ENCODE measurements around the gene SUSD1.

The SUSD1 gene

DNA sequence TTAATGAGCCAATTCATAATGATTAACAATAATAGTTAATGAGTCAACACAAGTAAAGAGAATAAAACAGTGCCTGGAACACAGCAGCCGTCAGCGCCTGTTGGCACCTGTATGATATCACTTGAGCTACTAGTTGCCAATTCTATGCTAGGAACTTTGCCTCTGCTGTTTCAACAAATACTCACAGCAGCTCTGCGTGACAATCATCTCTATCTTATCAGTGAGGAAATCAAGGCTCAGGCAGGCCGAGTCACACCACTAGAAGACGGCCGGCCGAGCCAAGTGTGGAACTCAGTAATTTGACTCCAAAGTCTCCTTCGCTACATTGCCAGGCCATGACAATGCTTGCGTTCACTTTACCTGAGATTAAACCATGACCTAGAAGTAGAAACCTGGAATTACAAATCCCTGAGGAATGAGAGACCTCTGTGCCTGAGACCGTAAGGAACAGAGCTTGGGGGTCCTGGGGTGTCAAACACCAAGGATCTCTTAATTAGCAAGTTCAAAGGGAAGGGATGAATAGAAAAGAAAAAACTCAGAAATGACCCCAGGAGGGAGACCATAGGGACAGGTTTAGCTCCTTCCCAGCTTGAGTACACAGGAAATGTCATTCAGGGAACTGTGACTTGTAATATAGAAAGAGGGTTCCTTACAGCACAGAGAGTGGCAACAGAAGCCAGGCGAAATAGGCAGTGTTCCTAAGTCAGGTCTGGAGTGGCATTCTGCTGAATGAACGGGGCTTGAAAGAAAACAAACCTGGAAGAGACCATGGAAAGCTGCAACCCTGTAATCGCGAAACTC lies 109.1 kb downstream of the SUSD1 start:
- DNase-seq (ENCODE audit: low read depth in 2 of 2), result no peak

DNA sequence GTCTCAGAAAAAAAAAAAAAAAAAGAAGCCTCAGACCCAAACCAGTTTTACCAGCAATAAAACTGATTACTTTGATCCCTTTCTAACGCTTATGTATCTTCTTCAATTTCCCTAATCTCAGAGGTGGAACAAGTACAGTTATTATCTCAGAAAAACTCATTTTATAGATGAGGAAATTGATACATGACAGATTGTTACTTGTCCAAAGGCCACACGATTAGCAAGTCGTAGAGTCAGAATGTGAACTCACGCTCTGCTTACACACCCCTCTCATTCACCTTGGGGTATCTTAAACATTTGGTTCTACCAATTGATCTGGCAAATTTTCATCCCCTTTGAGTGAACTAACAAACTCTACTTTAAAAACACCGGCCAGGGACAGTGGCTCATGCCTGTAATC lies 110.2 kb downstream of the SUSD1 start:
- no peak for DNase-seq (ENCODE audit: low read depth in 2 of 2)

DNA sequence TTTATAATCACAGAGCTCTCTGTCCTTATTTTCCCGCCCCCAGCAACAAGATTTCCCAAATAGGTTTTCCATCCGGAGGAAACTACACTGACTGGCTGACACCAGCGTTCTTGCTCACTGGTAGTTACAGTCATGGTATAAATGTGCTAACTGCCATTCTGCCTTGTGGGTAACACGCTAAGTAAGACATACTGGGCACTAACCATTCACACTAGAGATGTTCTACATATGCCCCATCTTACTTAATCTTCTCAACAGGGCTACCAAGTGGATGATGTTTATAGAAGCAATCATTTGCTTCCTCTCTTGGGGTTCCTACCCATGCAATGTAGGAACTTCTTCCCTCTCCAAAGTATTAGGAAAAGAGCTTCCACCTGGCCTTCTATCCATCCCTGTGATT lies 111.5 kb downstream of the SUSD1 start:
- no peak for DNase-seq (ENCODE audit: low read depth in 2 of 2)

DNA sequence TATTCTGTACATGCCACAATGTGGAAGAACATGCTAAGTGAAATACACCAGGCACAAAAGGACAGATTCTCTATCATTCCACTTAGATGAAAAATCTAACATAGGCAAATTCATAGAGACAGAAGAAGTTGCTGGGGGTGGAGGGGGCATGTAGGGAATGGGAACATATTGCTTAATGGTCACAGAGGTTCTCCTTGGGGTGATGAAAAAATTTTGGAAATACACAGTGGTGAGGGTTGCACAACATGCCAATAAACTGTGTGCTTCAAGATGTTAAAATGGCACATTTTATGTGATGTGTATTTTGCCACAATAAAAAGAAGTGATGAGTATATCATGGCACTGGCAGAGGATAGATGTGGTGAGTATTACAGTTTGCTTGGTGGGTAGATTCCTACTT lies 111.9 kb downstream of the SUSD1 start:
- no peak for DNase-seq (ENCODE audit: low read depth in 2 of 2)

DNA sequence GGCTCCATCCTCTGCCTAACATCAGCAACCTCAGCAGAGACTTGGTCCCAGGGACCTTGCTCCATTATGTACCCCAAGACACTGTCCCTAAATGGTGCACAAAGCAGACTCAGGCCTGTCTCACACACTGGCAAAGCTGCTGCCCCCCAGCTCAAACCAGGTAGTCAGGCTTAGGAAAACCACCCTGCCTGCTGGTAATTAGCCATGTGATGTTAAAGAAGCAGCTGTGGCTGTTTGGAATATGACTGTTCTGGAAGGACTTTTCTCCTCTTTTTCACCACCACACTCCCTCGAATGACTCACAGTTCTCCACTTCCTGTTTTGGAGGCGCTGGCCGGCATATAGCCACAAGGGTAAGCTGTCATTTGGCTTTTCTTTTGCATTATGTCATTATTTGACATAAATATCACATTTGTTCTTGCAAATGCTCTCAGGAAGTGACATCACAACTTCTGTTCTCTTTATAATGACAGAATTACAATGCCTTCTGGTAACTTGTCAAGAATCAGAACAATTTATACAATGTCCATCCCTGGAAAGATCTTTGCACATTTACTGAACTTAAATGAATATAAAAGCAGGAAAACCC lies 113.9 kb downstream of the SUSD1 start:
- peak; percentile 28 to 30 for DNase-seq (ENCODE audit: low read depth in 2 of 2)

DNA sequence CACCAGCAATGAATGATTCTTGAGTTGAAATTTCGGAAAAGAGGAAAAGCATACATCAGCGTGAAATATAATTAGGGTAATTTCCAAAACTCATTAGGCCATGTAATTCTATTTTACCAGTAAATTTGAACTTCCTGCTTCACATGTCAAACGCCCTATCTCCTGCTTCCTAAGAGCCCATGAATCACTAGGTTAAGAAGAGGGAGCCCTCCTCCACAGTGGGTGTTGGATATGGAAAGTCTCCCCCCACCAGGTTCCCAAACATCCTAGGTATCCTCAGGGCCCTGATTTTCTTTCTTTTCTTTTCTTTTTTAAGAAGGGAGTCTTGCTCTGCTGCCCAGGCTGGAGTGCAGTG lies 115.2 kb downstream of the SUSD1 start:
- DNase-seq (ENCODE audit: low read depth in 2 of 2), result no peak

DNA sequence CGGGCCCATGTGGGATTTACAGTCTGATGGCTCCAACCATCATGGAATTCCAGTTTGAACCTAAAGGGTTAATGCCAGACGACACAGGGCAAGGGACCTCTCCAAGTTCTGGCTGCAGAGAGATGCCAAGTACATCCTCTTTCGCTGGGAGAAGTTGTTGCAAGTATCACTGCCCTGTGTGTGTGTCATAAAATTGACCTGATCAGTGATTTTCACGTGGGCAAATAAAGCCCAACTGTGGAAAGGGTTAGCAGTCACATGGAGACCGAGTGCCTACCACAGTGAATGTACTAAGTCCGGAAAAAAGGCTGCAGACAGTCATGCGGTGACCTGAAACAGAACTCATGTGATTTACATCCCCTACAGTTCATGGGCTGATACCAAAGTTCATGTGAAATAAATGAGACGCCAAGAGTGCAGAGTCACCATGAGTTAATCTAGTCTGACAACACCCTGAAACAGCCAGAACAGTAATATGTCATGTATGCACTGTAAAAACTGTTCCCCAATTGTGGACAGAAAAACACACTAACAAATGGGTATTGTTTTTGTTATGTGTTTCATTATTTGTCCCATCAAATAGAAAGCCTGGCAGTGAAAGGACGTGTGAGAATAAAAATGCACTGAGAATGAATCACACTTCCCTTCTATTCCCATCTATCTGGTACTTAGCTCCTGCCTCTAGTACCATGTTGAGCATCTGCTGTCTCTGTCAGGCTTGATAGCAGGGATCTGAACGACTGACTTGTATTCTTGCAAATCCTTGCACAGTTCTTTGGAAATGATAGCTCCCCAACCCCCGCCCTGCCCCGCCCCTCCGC lies 115.7 kb downstream of the SUSD1 start:
- no peak for DNase-seq (ENCODE audit: low read depth in 2 of 2)

DNA sequence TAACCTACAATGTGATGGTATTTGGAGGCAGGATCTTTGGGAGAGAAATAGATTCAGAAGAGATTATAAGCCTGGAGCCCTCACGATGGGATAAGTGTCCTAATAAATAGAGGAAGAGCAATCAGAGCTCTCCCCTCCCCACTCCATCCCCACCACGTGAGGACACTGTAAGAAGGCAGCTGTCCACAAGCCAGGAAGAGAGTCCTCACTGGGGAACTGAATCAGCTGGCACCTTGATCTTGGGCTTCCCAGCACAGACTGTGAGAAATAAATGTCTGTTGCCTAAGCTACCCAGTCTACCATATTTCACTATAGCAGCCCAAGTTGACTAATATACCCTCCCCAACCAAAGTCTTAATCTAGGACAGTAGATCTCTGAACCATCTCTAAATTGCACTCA lies 118.1 kb downstream of the SUSD1 start:
- no peak for DNase-seq (ENCODE audit: low read depth in 2 of 2)

DNA sequence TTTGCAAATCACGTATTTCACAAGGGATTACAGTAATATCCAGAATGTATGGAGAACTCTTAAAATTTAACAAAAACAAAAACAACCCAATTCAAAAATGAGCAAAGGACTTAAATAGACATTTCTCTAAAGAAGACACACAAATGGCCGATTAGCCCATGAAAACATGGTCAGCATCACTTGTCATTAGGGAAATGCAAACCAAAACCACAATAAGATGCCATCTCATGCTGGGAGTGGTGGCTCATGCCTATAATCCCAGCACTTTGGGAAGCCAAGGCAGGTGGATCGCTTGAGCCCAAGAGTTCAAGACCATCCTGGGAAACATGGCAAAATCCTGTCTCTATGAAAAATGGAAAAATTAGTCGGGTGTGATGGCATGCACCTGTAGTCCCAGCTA lies 120.2 kb downstream of the SUSD1 start:
- no peak for DNase-seq (ENCODE audit: low read depth in 2 of 2)

DNA sequence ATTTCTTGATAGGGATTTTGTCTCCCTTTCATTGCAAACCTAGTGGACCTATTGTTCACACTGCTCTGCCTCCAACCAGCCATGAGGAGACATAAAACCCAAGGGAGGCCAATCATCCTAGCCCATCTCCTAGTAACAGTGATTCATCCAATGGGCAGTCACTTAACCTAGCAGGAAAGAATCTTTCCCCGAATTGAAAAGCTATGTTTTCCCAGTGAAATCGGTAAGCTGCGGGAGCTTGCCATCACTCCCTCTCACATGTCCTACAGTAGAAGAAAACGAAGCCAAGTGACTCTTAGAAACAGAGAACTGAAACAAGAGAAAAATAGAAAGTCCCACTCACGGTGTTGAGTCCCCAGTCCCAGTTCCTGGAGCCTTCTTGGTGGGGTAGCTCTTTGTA lies 123.3 kb downstream of the SUSD1 start:
- no peak for DNase-seq (ENCODE audit: low read depth in 2 of 2)

DNA sequence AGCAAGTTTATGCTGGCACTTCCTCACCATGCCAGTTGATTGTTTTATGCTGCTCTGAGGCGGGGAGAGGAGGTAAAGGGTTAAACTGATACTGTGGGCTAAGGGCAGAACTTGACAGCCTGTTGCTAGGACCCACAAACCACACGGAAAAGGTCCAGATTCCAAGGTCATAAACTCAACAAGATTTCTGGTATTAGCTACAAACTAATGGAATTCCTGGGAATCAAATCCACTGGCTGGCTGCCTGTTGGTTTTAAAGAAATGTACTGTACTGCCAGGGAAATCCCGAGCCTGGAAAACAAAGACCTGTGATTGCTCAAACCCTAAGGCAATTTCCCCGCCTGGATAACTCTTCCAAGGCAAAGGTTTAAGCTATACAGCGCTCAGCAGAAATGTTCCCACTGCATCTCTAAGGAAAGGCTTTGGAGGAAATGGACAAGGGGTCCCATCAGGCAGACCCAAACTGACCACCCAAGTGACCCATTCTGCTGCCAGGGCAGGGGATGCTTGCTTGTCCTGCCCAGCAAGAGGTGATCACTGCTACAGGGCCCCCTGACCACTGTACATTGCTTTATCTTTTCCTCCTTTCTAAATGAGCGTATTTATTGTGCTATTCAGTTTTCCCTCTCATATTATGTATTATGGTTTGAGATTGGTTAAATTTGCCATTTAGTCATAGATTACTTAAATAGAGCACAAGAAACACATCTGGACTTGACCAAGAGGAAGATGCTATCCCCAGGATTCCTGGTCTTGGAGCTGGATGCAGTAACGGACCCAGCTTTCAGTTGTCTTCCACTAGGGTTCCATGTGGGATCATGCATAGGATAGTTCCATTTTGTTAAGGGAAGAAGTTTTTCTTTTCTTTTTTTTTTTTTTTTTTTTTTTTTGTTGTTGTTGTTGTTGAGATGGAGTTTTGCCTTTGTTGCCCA lies 124.3 kb downstream of the SUSD1 start:
- DNase-seq (ENCODE audit: low read depth in 2 of 2), result no peak

DNA sequence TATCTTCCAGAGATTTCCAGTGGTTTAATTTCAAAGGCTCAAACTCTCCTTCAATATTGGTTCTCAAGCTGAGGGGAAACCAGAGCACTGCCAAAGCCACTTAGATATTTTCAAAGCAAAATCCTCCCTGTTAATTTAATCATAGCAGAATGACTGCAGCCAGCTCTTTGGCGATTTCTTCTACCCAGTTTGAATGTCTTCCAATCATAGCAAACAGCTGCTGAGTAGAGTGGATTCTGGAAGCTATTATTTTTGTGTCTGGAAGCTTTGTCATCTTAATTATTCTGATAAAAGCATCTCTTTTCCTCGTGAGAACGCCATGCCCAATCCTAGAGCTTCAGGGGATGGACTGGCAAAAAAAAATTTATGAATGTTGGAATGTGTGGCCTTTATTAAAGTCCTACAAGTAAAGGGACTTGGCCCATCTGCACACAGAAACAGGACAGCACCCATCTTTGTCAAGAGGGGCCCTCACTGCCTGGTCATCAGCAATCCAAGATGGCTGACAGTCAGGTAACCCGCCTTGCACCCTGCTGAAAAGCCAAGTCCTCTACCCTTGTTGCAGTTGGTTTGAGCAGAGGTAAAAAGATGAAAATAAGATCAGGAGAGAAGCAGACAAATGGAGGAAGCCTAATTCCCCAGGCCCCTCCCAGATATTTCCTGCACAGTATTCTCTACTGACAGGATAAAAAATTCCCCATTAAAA lies 125.1 kb downstream of the SUSD1 start:
- DNase-seq (ENCODE audit: low read depth in 2 of 2), result no peak

DNA sequence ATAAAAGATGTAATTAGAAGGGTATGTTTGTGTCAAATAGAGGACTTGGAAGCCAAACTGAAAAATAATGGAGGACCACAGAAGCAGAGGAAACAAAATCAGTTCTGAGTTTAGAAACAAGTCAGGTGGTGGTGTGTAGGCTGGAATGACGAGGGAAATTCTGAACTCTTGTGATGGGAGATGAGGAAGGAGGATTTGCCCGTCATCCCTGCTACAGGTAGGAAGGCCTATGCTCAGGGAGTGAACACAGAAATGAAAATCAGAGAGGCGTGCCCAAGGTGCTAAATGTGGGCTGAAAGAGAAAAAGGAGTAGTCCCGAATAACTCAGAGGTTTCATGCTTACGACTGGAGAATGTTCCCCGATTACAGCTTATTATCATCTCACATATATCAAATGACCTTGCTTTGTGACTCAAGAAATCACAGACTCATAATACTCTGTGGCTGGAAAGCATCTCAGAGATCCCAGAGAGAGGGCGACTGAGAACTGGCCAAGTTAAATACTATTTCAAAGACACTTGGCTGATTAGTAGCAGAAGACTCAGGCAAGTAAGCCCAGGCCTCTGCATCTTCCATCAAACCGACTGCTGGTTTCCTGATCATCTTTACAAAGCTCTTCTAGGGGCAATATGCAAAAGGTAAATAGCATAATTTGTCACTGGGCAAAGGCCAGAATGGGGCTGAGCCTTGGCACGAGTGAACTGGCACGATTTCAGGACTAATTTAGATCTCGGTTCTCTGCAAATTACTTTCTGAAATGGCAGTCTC lies 126.0 kb downstream of the SUSD1 start:
- no peak for DNase-seq (ENCODE audit: low read depth in 2 of 2)

DNA sequence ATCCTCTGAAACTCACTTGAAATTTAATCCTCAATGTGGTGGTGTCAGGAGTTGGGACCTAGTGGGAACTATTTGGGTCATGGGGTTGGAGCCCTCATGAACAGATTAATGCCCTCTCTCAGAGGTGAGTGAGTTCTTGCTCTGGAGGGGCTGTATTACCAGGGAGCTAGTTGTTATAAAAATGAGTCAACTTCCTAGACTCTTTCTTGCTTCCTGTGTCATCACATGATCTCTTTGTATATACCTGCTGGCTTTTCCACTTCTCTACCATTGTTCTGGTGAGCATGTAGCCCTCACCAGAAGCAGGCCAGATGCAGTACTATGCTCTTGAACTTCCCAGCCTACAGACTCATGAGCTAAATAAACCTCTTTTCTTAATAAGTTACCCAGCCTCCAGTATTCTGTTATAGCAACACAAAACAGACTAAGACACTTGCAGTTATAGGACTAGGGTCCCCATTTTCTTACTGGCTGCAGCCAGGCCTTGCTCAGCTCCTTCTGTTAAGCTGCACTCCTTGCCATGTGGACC lies 127.5 kb downstream of the SUSD1 start:
- no peak for DNase-seq (ENCODE audit: low read depth in 2 of 2)

DNA sequence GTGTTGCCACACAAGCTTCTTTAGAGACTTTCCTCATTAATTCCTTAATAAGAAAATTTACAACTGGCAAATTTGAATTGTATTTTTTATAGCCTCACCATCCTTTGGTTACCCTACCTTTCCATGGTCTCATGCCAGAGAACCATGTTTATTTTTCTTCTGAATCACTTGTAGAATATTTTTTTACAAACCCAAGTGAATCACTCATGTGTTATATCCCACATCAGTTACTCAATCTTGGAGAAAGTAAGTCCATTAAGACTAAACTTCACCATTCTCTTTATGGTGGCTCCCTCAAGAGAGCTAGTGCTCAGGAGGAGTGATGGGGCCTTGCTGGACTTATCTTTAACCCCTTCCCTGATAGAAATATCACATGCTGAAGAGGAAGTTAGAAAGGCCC lies 128.9 kb downstream of the SUSD1 start:
- no peak for DNase-seq (ENCODE audit: low read depth in 2 of 2)

DNA sequence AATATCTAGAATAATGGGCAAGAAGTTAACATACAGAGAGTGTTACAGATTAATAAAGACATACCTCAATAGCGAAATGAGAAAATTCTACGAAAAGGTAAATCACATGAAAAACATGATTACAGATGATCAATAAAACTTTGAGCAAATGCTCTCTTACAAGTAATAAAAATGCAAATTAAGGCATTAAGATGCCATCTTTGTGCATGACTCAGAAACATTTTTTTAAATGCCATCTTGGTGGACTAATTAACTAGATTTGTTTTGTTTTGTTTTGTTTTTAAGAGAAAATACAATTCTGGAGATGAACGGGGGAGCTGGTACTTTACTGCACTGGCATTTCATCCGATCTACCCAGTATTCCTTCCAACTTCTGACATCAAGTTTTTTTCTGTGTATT lies 130.2 kb downstream of the SUSD1 start:
- no peak for DNase-seq (ENCODE audit: low read depth in 2 of 2)

DNA sequence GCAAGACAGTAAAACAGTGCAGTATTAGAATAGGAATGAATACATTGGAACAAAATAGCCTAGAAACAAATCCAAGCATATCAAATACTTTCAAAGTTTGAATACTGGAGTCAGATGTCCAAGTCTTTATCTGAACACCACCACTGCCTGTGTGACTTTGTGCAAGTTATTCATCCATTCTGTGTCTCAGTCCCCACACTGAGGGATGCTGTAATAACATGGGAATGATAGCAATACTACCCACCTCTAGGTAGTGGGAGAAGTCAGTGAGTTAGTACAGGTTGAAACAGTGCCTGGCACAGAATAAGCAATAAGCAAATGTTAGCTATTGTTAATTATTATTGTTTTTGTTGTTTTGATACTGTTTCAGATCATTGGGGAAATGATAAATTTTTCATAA lies 130.9 kb downstream of the SUSD1 start:
- no peak for DNase-seq (ENCODE audit: low read depth in 2 of 2)

DNA sequence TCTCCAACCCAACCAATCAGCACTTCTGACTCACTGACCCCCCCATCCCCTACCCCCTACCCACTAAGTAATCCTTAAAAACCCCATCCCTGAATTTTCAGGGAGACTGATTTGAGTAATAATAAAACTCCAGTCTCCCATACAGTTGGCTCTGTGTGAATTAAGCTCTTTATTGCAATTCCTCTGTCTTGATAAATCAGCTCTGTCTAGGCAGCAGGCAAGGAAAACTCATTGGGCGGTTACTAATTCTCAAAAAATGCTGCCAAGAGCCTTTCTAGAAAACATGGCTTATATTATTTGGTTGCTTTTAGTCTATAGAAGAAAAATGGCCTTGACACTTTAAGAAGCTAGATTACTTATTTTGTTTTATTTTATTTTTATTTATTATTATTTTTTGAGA lies 131.7 kb downstream of the SUSD1 start:
- DNase-seq (ENCODE audit: low read depth in 2 of 2), result no peak

DNA sequence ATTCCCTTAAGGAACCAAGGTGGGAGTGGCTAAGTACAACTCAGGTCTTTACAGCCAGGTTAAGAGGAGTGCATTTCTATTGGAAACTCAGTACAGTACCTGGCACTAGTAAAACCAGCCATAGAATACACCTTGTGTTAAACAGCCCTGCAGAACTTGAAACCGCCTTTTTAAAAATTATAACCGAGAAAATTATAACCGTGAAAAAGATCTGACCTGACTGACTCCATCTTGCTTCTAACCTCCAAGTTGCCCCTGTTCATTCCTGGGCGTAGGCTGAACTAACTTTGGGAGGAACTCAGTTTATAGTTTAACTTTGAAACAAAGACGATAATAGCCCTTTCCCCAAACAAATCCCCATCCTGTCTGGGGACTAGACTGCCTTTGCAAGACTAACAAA lies 132.3 kb downstream of the SUSD1 start:
- DNase-seq (ENCODE audit: low read depth in 2 of 2), result no peak

DNA sequence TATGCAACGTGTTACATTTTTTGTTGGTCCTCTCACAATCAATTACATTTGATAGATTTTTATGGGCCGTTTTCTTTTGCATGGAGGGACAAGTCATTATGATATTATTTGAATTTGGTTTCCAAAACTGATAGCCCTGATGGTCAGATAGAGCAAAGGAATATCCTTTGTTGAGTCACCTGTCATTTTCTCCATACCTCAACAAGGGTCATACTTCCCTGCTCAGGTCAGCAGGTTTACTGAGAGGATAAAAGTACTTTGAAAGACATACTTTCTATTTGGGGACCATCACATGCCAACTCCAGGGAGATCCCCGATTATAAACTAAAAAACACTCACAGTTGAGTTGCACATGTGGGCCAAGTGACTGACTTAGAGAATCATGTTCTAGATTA lies 132.9 kb downstream of the SUSD1 start:
- no peak for DNase-seq (ENCODE audit: low read depth in 2 of 2)

Data from stimulated activated CD8-positive, alpha-beta memory T cell treated with anti-CD3 and anti-CD28 coated beads, Interleukin-15, amount 100 ng/mL, for 48 hours (primary cell).